NCI-H345 (cell line): ENCODE measurements around the gene TM7SF3.
"Not testable (repeated sequence)": the region's sequence is repeated elsewhere in the genome, so short reads cannot be mapped to it uniquely, and the experiment has no call there.

Experiments used
- DNase-seq: peaks from one replicate; lab custom pipeline; 2025; lab: John Stamatoyannopoulos, UW

TM7SF3 gene, protein sequence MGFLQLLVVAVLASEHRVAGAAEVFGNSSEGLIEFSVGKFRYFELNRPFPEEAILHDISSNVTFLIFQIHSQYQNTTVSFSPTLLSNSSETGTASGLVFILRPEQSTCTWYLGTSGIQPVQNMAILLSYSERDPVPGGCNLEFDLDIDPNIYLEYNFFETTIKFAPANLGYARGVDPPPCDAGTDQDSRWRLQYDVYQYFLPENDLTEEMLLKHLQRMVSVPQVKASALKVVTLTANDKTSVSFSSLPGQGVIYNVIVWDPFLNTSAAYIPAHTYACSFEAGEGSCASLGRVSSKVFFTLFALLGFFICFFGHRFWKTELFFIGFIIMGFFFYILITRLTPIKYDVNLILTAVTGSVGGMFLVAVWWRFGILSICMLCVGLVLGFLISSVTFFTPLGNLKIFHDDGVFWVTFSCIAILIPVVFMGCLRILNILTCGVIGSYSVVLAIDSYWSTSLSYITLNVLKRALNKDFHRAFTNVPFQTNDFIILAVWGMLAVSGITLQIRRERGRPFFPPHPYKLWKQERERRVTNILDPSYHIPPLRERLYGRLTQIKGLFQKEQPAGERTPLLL

DNA sequence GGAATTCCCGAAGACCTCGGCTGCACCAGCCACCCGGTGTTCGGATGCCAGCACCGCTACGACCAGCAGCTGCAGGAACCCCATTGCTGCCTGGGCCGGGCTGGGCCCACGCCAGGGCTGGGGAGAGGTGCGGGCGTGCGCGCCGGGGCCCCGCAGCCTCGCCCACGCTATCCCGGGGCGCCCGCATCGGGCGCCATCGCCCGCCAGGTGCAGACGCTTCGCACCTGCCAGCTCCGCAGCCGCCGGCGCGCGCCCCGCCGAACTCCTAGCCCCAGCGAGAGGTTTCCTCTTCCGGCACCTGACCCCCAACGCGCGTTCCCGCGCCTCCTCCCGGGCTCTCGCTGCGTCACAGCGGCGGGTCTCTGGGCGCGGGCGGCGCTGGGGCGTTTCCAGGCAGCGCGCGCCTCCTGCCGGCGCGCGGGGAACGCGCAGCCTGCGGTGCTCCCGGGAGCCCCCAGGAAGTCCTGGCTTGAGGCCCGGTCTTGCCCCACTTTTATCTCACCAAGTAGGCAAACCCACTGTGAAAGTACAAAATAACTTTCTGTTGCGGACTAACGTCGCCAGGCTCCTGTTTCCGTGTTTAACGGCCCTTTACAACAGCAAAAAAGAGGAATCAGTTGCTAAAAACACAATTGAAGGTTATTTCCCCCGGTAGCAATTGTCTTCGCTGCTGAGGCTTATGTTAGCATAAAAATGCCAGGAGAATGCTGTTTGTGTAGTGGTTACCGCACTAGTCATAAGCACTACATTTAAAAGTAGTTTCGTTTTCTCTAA, at the start of gene TM7SF3:
TM7SF3 (minus strand) TSS at position 300 of the 774 bp plus-strand sequence; CDS start at position 84, 216 bp downstream.
- peak; percentile 96 for DNase-seq

DNA sequence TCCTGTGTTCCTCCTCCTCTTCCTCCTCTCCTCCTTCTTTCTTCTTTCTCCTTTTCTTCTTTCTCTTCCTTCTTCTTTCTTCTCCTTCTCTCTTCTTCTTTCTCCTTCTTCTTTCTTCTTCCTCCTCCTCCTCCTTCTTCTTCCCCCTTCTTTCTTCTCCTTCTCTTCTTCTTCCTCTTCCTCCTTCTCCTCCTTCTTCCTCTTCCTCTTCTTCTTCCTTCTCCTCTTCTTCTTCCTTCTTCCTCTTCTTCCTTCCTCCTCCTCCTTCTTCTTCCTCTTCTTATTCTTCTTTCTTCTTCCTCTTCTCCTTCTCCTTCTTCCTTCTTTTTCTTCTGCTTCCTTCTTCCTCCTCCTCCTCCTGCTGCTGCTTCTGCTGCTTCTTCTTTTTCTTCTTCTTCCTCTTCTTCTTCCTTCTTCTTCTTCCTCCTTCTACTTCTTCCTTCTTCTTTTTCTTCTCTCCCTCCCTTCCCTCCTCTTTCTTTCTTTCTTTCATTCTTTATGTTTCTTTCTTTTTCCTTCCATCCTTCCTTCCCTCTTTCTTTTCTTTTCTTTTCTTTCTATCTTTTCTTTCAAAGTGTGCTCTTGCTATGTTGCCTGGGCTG, 49.2 kb upstream of the TM7SF3 start:
- DNase-seq = no peak

DNA sequence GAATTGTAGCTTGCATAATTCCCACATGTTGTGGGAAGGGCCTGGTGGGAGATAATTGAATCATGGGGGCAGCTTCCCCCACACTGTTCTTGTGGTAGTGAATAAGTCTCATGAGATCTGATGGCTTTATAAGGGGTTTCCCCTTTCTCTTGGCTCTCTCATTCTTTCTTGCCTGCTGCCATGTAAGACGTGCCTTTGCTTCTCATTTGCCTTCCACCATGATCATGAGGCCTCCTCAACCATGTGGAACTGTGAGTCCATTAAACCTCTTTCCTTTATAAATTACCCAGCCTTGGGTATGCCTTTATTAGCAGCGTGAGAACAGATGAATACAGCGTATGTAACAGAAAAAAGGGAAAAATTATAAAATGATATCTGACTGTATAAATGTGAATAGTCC, 47.1 kb upstream of the TM7SF3 start:
- DNase-seq = no peak

DNA sequence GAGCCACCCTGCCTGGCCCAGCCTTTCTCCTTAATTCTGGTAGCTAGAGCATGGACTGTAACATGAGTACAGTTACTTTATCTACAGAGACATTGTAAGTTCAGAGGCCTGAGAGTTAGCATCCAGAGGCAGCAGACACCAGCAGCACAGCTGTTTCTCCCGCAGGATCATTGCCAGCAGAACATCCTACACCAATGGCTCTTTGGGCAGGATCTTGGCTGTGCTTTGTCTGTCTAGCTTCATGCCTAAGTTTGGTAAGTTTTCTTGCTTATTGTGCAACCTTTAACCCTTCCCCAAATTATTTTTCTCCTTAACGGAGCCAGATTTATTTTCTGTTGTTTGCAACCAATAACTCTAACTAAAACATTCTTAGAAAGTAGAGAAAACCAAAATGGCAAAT, 46.6 kb upstream of the TM7SF3 start:
- no peak for DNase-seq

DNA sequence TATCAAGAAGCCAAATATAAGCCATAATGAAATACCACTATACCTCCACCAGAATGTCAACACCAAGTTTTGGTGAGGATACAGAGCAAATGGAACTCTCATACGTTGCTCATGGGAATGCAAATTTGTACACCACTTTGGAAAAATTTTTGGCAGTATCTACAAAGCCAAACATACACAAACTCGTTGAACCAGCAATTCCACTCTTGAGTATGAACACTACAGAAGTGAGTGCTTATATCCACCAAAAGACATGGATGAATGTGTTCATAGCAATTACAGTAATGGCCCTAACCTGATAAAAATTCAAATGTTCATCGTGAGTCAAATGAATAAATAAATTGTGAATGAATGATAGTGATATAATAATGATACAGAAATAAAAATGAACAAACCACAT, 43.4 kb upstream of the TM7SF3 start:
- DNase-seq = no peak

DNA sequence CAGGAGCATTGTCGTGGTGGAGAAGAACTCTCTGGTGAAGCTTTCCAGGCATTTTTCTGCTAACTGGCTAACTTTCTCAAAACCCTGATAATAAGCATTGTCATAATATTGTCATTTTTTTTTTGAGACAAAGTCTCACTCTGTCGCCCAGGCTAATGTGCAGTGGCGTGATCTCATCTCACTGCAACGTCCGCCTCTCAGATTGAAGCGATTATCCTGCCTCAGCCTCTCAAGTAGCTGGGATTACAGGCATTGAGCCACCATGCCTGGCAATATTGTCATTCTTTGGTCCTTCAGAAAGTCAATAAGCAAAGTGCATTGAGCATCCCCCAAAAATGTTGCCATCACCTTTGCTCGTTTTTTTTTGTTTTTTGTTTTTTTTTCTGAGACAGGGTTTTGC, 41.8 kb upstream of the TM7SF3 start:
- no peak for DNase-seq

DNA sequence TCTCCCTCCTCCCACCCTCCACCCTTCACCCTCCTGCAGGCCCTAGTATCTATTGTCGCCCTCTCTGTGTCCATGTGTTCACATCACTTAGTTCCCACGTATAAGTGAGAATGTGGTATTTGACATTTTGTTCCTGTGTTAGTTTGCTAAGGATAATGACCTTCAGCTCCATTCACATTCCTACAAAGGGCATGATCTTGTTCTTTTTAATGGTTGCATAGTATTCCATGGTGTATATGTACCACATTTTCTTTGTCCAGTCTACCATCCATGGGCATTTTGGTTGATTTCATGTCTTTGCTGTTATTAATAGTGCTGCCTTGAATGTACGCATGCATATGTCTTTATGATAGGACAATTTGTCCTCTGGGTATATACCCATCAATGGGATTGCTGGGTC, 38.6 kb upstream of the TM7SF3 start:
- no peak for DNase-seq

DNA sequence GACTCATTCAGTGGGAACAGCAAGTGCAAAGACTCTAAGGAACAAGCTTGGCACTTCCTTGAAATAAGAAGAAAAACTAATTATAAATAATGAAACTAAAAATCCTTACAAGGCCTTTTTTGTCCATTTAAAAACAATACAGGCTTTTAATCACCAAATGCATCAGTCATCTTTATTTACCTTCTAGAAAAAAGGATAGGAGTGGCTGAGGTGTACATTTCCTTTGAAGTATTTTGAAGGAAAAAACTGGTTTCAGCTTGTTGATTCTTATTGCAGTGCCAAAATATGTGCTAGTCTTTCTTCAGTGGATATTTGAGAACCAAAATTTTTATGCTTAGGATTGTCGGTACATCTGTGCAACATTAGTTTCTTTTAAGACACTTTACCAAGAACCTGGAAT, 38.0 kb upstream of the TM7SF3 start:
- no peak for DNase-seq

DNA sequence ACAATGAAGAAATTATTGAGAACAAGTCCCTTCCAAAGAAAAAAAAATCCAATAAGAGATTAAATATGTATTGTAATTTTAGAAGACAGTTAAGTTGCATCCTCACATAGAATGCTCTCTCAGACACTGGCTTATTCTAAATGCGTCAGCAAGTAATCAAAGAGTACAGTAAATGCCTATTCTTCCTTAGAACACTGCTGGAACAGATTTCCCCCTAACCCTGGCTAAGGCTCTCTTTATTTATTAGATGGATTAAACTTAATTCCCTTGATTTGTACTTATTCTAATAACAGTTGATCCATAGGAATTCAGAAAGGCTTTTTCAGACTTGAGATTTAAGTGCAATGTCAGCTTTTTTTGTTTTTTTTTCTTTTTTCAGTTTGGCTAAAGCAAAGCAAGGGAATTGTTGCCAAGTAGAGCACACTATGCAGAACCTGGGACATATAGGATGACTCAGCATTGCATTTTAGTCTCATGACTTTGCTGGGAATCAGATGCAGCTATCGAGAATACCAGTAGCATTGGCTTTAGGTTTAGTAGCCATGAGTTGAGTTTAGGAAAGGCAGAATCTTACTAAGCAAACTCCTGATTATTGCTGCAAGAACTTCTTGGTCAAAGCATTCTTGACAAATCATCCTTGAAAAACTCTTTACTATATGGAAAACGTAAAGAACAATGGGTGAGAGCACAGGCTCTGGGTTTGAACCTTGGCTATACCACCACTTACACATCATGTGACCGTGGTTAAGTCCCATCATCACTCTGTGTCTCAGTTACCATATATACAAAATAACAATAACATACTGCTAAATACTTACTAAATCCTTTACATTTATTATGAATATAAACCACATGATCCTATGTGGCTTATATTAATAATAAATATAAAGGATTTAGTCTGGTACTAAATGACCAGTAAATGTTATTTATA, 34.9 kb upstream of the TM7SF3 start:
- DNase-seq = no peak

DNA sequence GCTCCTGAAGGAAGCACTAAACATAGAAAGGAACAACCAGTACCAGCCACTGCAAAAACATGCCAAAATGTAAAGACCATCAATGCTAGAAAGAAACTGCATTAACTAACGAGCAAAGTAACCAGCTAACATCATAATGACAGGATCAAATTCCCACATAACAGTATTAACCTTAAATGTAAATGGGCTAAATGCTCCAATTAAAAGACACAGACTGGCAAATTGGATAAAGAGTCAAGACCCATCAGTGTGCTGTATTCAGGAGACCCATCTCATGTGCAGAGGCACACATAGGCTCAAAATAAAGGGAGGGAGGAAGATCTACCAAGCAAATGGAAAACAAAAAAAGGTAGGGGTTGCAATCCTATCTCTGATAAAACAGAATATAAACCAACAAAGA, 27.8 kb upstream of the TM7SF3 start:
- DNase-seq = not testable (repeated sequence)

DNA sequence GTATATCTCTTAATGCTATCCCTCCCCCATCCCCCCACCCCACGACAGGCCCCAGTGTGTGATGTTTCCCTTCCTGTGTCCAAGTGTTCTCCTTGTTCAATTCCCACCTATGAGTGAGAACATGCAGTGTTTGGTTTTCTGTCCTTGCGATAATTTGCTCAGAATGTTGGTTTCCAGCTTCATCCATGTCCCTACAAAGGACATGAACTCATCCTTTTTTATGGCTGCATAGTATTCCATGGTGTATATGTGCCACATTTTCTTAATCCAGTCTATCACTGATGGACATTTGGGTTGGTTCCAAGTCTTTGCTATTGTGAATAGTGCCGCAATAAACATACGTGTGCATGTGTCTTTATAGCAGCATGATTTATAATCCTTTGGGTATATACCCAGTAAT, 26.5 kb upstream of the TM7SF3 start:
- not testable (repeated sequence) for DNase-seq

DNA sequence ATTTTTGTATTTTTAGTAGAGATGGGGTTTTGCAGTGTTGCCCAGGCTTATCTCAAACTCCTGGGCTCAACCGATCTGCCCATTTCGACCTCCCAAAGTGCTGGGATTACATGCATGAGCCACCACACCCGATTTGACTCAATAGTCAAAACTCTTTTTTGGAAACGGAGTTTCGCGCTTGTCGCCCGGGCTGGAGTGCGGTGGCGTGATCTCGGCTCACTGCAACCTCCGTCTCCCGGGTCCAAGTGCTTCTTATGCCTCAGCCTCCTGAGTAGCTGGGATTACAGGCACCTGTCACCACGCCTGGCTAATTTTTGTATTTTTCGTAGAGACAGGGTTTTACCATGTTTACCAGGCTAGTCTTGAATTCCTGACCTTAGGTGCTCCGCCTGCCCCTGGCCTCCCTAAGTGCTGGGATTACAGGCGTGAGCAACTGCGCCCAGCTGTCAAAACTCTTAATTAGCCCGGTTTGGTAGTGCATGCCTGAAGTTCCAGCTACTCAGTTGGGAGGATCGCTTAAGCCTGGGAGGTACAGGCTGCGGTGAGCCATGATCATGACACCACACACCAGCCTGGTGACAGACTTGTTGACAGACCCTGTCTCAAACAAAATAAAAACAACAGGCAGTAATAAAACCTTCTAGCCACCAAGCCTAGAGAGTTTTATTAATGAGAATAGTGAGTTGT, 20.6 kb upstream of the TM7SF3 start:
- DNase-seq = no peak

DNA sequence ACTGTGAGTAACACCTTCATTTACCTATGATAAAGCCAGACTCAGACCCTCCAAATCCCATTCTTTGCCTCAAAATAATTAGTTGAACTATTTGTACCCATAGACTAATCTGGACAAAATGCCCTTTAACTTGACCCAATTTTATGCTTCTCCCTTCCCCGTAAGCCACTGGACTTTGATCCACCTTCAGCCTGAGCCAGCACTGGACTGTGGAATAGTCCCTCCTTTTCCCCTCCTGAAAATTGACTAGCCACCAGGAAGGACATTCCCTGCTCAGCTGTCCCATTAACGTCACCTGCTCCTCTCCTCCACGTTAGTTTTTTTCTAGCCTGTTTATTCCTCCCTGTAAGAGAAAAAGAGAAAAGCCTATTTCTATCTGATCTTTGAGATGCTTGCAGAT, 18.5 kb upstream of the TM7SF3 start:
- no peak for DNase-seq

DNA sequence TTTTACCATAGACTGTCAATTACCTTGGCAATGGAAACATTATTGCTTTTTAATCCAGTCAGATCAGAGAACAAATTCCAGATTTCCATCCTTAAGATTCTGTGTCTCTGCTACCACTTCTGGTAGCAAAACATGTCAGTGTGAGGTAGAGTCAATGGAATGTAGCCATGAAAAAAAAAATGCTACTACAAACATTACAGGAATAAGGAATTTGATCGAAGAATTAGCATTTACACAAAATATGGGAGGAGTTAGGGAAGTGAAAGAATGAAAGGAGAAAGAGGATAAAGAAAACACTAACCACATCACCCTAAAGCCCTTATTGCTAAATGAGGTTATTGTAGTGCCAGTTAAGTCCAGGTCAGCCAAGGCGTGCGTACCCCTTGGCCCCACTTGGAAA, 17.3 kb upstream of the TM7SF3 start:
- DNase-seq = no peak

DNA sequence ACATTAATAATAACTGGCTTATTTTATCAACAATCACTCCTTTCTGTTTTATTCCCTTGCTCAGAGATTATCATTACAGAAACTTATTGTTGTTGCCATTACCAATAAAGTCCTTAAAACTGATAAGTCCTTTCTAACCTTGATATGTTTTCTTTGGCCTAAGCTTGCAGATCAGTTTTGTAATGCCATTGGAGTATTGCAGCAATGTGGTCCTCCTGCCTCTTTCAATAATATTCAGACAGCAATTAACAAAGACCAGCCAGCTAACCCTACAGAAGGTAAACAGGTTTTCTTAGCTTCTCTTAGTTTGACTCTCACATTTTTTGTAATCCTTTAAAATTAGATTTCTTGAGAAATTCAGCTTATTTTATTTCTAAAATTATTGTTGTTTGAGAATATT, 12.1 kb upstream of the TM7SF3 start:
- no peak for DNase-seq

DNA sequence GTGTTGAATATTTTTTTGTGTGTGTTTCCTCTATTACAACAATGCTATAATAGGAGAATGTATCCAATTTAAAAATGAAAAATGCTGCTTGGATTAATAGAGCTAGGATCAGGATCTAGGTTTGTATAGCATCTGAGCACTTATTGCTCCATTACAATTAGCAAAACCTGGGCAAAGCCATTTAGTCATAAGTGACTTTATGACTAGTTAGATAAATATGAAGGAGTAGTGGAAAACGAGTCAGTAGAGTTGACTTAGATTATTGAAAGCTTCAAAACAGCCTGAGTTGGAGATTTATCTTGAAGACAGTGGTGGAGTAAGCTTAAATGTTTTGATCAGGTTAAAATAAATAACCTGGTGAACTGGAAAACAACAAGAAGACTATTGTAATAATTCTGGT, 10.9 kb upstream of the TM7SF3 start:
- no peak for DNase-seq

DNA sequence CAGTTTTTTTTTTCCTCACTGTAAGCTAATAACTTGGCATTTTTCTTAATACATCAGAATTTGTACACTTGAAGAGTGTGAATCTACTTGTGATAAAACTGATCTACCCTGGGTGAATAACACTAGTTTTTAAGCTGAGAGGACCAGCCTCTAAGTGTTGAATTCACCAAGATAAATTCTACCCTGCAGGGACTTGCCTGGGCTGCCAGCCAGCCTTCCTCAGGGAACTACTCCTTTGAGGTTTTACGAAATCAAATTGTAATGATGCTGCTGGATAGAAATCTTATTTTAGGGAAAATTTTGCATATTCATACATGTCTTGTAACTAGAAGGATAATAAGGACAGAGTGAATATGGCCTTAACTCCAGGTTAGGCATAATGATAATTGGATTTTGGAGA, 10.1 kb upstream of the TM7SF3 start:
- DNase-seq = no peak

DNA sequence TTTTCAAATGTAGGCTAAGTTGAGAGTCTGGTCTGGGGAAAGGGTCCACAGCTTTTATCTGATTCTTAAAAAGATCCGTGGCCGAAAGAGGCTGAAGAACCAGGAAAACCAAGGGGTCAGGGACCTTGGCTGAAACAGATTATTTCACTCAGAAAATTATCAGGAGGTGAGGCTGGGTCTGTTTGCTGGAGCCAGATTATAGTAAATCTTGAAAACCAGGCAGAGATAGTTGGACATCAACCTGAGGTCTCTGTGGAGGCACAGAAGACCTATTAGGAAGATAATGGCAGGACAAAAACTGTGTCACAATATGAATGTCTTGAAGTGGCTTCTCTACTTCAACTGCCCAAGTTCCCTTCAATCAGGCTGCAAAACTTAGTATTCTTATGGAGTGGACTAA, 6.6 kb upstream of the TM7SF3 start:
- no peak for DNase-seq

DNA sequence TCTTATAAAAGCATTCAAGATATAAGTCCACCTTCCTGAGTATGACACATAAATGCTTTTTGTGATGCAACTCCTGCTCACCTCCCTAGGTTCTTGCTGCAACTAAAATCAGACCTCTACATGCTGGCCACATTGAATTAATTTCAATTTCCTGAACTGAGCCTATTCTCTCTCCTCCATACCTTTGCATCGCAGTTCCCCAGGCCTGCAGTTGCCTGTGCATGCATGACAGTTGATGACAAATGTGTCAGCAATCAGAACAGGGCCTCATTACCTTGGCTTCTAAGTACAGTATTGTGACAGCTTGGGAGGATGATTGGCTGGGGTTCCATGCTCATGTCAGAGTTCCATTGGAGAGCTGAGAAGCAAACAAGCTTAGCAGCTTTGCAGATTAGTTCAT, 3.9 kb upstream of the TM7SF3 start:
- DNase-seq = no peak

DNA sequence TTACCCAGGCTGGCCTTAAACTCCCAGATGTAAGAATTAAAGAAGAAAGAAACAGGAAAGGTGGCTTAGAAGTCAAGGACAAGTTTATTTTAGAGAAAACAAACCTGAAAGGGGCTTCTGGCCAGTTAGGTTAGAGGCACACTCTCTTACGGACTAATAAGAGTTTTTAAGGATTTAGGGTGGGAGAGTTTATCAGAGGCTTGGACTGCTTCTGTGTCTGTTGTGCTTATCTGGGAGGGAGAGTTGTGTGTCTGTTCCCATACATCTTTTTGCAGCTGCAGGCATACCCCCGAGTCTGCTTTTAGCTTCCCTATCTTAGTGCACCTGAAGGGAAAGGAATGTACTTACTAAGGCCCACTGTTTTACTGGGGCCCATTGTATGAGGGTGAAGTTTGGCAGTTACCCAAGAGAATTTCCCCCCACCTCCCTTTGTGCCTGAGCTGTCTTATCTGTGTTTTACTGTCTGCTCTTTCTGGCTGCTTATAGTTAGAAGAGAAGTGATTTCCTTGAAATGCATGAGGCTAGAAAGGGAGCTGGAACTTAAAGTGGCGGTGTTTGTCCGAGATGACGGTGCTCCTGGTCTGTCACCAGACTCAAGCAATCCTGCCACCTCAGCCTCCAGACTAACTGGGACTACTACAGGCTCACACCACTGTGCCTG, 3.1 kb upstream of the TM7SF3 start:
- DNase-seq = not testable (repeated sequence)

DNA sequence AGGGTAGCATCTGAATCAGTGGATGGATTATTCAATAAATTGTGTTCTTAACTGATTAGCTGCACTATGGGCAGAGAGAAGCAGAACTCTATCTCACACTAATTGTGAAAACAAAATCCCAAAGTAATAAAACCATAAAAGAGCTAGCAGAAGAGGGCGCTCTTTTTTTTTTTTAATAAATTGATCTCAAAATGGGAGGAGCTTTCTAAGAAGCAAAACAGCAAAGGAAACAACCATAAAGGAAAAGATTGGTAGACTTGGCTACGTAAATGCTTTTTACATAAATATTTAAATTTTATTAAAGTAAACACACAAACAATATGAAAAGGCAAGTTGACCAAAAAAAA, 1.5 kb upstream of the TM7SF3 start:
- no peak for DNase-seq
